Measurements from ENCODE around the gene LAIR2.

GRCh38 chr19:54506079-54506478 is 3.4 kb downstream of the LAIR2 start:
- TF ChIP-seq, protein P1, sequence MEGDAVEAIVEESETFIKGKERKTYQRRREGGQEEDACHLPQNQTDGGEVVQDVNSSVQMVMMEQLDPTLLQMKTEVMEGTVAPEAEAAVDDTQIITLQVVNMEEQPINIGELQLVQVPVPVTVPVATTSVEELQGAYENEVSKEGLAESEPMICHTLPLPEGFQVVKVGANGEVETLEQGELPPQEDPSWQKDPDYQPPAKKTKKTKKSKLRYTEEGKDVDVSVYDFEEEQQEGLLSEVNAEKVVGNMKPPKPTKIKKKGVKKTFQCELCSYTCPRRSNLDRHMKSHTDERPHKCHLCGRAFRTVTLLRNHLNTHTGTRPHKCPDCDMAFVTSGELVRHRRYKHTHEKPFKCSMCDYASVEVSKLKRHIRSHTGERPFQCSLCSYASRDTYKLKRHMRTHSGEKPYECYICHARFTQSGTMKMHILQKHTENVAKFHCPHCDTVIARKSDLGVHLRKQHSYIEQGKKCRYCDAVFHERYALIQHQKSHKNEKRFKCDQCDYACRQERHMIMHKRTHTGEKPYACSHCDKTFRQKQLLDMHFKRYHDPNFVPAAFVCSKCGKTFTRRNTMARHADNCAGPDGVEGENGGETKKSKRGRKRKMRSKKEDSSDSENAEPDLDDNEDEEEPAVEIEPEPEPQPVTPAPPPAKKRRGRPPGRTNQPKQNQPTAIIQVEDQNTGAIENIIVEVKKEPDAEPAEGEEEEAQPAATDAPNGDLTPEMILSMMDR (IDR thresholded peaks at IDR 0.05): no peak
- no peak for TF ChIP-seq POLR2A (IDR thresholded peaks at IDR 0.05)
